HCT116 (cell line): ENCODE data around the gene MAP4.

Source experiments
- EZH2 ChIP-seq: fragments of 200-600 bp; sonication (generic); IDR thresholded peaks from 2 replicates; pipeline ENCODE4 v1.6.1; 2017; ENCODE audit warnings: antibody characterized with exemption, mixed run types
- POLR2A ChIP-seq: IDR thresholded peaks from 2 replicates; pipeline ENCODE4 v1.7.0; 2011; ENCODE audit warnings: borderline replicate concordance; ENCODE audit not compliant: insufficient read depth, insufficient read length; ENCODE audit errors: extremely low read depth
- POLR2AphosphoS5 ChIP-seq: IDR thresholded peaks from 2 replicates; pipeline ENCODE4 v1.6.1; 2011; ENCODE audit warnings: mild to moderate bottlenecking, low read depth, low read length, moderate library complexity
- SIN3A ChIP-seq: IDR thresholded peaks from 2 replicates; pipeline ENCODE4 v1.6.1; 2012; ENCODE audit warnings: low read depth
- YY1 ChIP-seq: IDR thresholded peaks from 2 replicates; pipeline ENCODE4 v1.6.1; 2011; ENCODE audit warnings: low read length, low read depth, moderate library complexity, mild to moderate bottlenecking; ENCODE audit not compliant: insufficient replicate concordance; ENCODE audit errors: extremely low read depth
- ZNF274 ChIP-seq: fragments of 200-500 bp; sonication (Bioruptor generic); IDR thresholded peaks from 2 replicates; pipeline ENCODE4 v1.6.1; 2014; ENCODE audit warnings: mild to moderate bottlenecking, low read depth, low read length, inconsistent platforms
- TF ChIP-seq, protein P1 (sequence below), 3 experiments: fragments of 200-600 bp in 1 of 3; sonication (generic) in 1 of 3; IDR thresholded peaks in 2 of 3; conservative IDR thresholded peaks in 1 of 3; 2 replicates each; pipeline ENCODE4 v1.5.1; 2012 to 2017; ENCODE audit warnings: low read depth in 2 of 3, low read length in 2 of 3, antibody characterized with exemption in 1 of 3, borderline replicate concordance in 1 of 3, control low read depth in 1 of 3, mild to moderate bottlenecking in 1 of 3, mixed read lengths in 1 of 3, mixed run types in 1 of 3, moderate library complexity in 1 of 3; ENCODE audit not compliant: insufficient read depth in 1 of 3
- TF ChIP-seq, protein P2 (sequence below): IDR thresholded peaks from 2 replicates; pipeline ENCODE4 v1.6.1; 2012; ENCODE audit warnings: low read depth

DNA sequence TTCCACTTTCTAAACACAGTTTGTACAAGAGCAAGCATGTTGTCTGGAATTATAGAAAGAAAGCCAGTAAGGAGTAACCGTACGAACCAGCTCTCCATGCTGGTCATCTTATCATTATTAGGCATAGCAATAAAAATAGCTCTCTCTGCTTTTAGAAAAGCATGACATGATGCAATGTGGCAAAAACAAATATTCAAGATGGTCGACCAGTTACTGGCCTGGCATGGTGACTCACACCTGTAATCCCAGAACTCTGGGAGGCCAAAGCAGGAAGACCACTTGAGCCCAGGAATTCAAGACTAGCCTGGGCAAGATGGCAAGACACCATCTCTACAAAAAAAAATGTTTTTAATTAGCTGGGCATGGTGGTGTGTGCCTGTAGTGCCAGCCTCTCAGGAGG, 2.6 kb upstream of the MAP4 start:
- TF ChIP-seq, protein P1, sequence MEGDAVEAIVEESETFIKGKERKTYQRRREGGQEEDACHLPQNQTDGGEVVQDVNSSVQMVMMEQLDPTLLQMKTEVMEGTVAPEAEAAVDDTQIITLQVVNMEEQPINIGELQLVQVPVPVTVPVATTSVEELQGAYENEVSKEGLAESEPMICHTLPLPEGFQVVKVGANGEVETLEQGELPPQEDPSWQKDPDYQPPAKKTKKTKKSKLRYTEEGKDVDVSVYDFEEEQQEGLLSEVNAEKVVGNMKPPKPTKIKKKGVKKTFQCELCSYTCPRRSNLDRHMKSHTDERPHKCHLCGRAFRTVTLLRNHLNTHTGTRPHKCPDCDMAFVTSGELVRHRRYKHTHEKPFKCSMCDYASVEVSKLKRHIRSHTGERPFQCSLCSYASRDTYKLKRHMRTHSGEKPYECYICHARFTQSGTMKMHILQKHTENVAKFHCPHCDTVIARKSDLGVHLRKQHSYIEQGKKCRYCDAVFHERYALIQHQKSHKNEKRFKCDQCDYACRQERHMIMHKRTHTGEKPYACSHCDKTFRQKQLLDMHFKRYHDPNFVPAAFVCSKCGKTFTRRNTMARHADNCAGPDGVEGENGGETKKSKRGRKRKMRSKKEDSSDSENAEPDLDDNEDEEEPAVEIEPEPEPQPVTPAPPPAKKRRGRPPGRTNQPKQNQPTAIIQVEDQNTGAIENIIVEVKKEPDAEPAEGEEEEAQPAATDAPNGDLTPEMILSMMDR (IDR thresholded peaks at IDR 0.05 in 2 of 3, conservative IDR thresholded peaks at IDR 0.05 in 1 of 3; ENCODE audit: borderline replicate concordance in 1 of 3, insufficient read depth in 1 of 3, low read depth in 2 of 3, low read length in 2 of 3) = no peak
- TF ChIP-seq YY1 = peak; percentile 61
- no peak for TF ChIP-seq SIN3A
- TF ChIP-seq POLR2A = no peak
- TF ChIP-seq, protein P2, sequence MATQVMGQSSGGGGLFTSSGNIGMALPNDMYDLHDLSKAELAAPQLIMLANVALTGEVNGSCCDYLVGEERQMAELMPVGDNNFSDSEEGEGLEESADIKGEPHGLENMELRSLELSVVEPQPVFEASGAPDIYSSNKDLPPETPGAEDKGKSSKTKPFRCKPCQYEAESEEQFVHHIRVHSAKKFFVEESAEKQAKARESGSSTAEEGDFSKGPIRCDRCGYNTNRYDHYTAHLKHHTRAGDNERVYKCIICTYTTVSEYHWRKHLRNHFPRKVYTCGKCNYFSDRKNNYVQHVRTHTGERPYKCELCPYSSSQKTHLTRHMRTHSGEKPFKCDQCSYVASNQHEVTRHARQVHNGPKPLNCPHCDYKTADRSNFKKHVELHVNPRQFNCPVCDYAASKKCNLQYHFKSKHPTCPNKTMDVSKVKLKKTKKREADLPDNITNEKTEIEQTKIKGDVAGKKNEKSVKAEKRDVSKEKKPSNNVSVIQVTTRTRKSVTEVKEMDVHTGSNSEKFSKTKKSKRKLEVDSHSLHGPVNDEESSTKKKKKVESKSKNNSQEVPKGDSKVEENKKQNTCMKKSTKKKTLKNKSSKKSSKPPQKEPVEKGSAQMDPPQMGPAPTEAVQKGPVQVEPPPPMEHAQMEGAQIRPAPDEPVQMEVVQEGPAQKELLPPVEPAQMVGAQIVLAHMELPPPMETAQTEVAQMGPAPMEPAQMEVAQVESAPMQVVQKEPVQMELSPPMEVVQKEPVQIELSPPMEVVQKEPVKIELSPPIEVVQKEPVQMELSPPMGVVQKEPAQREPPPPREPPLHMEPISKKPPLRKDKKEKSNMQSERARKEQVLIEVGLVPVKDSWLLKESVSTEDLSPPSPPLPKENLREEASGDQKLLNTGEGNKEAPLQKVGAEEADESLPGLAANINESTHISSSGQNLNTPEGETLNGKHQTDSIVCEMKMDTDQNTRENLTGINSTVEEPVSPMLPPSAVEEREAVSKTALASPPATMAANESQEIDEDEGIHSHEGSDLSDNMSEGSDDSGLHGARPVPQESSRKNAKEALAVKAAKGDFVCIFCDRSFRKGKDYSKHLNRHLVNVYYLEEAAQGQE = no peak
- TF ChIP-seq EZH2 = no peak
- no peak for TF ChIP-seq ZNF274
- TF ChIP-seq POLR2AphosphoS5 = no peak
